Kidney tubule cell (primary cell): ENCODE results near the gene TGM5.
"Not testable (repeated sequence)": the region's sequence is repeated elsewhere in the genome, so short reads cannot be mapped to it uniquely, and the experiment has no call there.

Source experiments
- DNase-seq: peaks from one replicate; pipeline ENCODE4 v3.0.0-alpha.2; 2018; ENCODE audit warnings: low spot score

The TGM5 gene

GRCh38 chr15:43275740-43276562 is 9.2 kb upstream of the TGM5 start:
- DNase-seq = no peak

DNA sequence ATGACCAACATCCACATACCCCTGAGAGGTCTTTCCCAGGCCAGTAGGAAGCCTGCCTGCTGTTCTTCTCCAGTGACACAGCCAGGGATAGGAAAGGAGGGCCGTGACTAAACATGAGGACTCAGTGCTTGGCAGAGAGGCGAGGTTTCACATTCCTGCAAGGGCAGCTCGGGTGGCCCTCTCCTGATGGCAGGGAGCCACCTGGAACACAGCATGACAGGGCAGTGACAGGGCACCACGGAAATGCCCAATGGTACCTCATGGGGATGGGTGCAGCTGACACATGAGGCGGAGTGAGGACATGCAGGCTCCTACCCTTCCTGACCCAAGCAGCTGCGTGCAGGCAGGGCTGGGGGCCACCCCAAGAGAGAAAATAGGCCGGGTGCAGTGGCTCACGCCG is 7.4 kb upstream of the TGM5 start:
- DNase-seq = peak; percentile 83

DNA sequence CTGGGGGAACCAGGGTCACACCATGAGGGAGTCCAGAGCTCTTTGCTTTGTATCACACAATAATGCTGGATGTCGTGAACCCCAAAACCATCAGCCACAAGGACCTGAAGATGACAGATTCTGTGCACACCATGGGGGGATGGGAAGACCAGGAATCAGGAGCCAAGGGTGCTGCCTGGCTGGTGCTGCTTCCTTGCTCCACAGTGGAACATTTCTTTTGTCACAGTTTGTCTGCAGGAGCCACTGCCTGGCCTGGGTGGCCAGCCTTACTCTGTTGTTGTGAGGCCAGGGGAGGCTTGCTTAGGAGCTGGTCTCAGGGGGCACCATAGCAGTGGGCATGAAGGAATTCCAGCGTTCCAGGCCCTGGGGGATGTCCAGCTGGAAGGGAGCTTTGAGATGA is 6.5 kb upstream of the TGM5 start:
- no peak for DNase-seq

- not testable (repeated sequence) for DNase-seq
These were observed 5.2 kb upstream of the TGM5 start for GRCh38 chr15:43271908-43272307.

GRCh38 chr15:43270676-43271306 is 4.1 kb upstream of the TGM5 start:
- no peak for DNase-seq

- no peak for DNase-seq
These were observed 3.5 kb upstream of the TGM5 start for GRCh38 chr15:43270113-43270665.

- DNase-seq = no peak
These were observed 1.7 kb upstream of the TGM5 start for GRCh38 chr15:43268111-43269105.

DNA sequence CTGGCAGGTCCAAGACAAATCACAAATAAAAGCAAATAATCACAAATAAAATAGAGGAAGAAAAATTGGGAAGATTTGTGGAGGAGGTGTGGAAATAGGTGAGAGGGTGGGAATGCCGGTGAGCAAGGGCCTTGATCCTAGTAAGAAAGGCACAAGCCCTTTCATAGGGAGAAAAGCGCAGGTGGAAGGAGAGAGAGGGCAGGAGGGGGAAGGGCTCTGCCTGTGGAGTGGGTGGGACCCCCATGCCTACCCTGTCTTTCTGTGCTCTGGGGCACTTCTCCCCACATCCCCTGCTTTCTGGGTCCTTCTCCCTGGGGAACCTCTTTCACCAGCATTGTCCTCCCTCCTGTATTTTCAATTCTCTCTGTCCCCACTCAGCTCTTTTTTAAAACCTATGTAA is 711 bp upstream of the TGM5 start:
- DNase-seq = no peak

DNA sequence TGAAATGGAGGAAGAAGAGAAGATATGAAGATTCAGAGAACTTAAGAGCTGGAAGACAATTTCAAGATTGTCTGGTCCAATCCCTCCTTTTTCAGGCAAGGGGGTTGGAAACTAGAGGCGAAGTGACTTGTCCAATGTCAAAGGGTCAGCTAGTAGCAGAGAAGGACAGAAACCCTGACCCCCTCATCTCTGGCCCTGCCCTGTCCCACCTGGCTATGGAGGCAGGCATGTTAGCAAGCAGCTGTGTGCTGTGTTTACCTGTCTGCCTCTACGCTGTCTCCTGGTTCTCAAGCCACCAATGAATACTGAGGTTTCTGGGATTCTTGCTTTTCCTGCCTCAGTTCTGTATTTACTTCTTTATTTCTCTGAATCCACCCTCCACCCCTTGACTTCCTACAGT is 342 bp downstream of the TGM5 start:
- no peak for DNase-seq

- DNase-seq = no peak
These were observed 6.6 kb downstream of the TGM5 start for GRCh38 chr15:43260011-43260615.

DNA sequence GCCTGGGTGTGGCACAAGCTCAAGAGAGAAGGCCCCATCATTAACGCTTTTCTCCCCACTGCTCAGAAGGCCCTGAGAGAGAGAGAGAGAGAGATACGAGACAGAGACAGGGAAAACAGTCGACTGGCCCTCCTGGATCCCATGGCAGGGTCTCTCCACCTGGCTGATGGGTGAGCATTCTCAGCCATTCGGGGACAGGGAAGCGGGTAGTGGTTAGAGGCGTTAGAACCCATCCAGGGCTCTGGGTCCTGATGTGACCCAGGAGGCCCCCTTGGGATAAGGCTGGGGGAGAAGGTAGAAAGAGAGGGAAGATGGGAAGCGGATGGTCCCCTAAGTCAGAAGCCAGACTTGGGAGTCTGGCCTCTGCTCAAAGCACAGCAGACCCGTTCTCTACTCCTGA is 7.9 kb downstream of the TGM5 start:
- no peak for DNase-seq

- no peak for DNase-seq
These were observed 10.4 kb downstream of the TGM5 start for GRCh38 chr15:43256341-43256740.

DNA sequence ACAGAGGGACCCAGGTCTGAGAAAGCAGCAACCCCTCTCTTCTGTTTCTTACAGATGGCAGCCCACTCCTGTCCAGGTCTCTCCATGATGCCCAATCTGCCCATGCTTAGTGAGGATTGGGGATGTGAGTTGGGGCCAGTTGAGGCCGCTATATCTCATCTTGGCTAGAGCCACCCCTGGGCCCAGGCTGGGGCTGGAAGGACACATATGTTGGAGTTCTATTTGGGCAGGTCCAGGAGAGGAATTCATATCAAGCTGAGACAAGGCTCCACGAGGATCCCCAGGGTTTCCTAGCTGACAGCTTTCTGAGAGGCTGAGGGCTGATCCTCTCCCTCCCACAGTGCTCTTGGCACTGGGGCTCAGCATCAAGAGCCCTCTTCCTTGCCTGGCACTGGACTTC is 11.4 kb downstream of the TGM5 start:
- no peak for DNase-seq

GRCh38 chr15:43253431-43254403 is 13.0 kb downstream of the TGM5 start:
- peak; percentile 99 for DNase-seq

DNA sequence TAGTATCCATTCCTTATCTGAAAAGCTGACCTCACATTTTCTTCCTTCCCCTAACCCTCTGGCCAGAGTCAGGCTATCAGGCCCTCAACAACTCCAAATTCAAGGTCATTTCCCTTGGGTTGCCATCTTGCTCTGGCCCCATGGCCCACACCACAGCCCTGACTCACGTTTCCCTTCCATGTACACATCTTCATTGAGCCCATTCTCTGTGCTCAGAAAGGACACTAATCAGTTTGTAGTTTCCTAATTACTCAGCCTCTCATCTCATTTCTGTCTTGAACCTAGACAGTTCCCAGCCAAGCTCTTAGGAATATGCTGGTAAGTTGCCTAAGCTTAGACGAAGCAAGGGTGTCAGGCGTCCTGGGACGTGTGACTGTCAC is 14.9 kb downstream of the TGM5 start:
- no peak for DNase-seq

DNA sequence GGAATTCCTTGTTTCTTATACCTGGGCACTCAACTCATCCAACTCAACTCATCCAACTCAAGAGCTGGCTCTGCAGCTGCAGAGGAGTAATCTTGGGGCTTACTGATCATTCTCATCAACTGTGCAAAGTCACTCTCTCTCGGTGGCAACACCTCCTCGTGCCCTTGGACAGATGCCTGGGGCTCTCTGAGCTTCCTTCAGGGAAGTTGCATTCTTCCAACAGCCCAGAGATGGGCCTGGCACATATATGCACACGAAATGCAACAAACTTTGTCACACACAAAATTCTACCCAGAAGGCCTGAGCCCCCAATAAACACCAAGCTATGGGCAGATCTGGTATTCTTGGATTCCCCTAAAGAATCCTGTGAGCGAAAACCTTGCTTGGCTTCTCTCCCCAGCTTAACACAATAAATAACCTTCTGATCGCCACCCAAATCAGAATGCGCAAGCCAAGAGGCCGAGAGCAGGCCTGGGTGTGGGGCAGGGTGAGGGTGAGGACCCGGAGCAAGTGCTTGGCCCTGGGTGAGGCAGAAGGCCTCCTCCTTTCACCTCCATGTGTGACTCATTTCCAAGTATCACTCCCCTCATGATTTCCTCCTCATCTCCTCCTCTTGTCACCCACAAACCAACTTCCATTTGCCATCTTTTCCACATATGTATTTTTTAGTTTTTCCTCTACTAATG is 15.4 kb downstream of the TGM5 start:
- DNase-seq = no peak

- no peak for DNase-seq
These were observed 15.9 kb downstream of the TGM5 start for GRCh38 chr15:43250785-43251184.

DNA sequence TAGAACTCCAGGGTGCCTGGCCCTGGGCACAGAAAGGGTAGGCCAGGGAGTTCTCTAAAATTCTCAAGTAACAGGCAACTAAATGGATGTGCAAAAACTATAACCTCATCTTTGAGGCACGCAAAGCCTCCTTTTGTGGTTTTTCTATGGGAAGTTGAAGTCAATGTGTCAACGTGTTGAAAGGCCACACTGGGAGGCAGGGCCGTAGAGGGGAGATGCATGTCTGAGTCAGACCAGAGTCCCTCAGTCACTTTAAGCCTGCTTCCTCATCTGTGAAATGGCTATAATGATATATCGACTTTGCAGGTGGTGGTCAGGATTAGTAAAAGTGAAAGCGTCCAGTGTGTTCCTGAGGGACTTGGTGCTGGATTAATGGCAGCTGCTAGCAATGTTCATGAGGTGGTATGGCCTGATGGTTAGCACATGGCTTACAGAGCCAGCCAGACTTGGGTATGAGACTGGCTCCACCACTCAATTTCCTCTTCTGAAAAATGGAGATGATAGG is 17.0 kb downstream of the TGM5 start:
- DNase-seq = peak; percentile 93

DNA sequence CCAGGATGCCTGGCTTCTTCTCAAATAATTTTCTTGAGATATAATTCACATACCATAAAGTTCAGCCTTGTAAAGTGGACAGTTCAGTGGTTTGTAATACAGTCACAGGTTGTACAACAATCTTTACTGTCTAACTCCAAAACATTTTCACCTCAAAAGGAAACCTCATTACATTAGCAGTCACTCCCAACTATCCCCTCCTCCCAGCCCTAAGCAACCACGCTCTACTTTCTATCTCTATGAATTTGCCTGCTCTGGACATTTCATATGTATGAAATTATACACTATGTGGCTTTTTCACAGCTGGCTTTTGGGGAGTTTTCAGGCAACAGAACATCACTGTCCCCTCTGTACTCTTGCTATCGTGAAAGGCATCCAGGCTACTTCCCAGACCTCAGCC is 17.5 kb downstream of the TGM5 start:
- DNase-seq = no peak

- no peak for DNase-seq
These were observed 20.4 kb downstream of the TGM5 start for GRCh38 chr15:43246261-43246774.
